NAMALWA (cell line): ENCODE data around the gene TMIGD3.

Experiments
- DNase-seq: peaks from one replicate; pipeline ENCODE4 v3.0.0-alpha.2; 2015; ENCODE audit warnings: low spot score

Gene TMIGD3

GRCh38 chr1:111474521-111474920 lies 28.9 kb downstream of the TMIGD3 start:
- no peak for DNase-seq

GRCh38 chr1:111474106-111474505 lies 29.3 kb downstream of the TMIGD3 start:
- no peak for DNase-seq

GRCh38 chr1:111471538-111471937 lies 31.9 kb downstream of the TMIGD3 start:
- DNase-seq, result no peak

GRCh38 chr1:111471012-111471411 lies 32.4 kb downstream of the TMIGD3 start:
- DNase-seq, result peak; percentile 65

- no peak for DNase-seq
Observed at GRCh38 chr1:111470596-111470995, 32.8 kb downstream of the TMIGD3 start.

GRCh38 chr1:111469539-111469938 lies 33.9 kb downstream of the TMIGD3 start:
- no peak for DNase-seq

- DNase-seq, result no peak
Observed at GRCh38 chr1:111468717-111469100, 34.7 kb downstream of the TMIGD3 start.

GRCh38 chr1:111467865-111468716 lies 35.3 kb downstream of the TMIGD3 start:
- DNase-seq, result peak; percentile 28

GRCh38 chr1:111466480-111466879 lies 37.0 kb downstream of the TMIGD3 start:
- no peak for DNase-seq

- no peak for DNase-seq
Observed at GRCh38 chr1:111465754-111466153, 37.7 kb downstream of the TMIGD3 start.

- no peak for DNase-seq
Observed at GRCh38 chr1:111463029-111463683, 40.3 kb downstream of the TMIGD3 start.

GRCh38 chr1:111462370-111463028 lies 40.9 kb downstream of the TMIGD3 start:
- no peak for DNase-seq

GRCh38 chr1:111461765-111462164 lies 41.7 kb downstream of the TMIGD3 start:
- DNase-seq, result no peak

GRCh38 chr1:111455642-111456031 lies 47.8 kb downstream of the TMIGD3 start:
- no peak for DNase-seq

GRCh38 chr1:111454859-111455641 lies 48.4 kb downstream of the TMIGD3 start:
- DNase-seq, result no peak

- no peak for DNase-seq
Observed at GRCh38 chr1:111453706-111454105, 49.7 kb downstream of the TMIGD3 start.

GRCh38 chr1:111452581-111452980 lies 50.9 kb downstream of the TMIGD3 start:
- DNase-seq, result no peak

GRCh38 chr1:111450185-111450584 lies 53.2 kb downstream of the TMIGD3 start:
- DNase-seq, result no peak

- DNase-seq, result no peak
Observed at GRCh38 chr1:111449703-111450017, 53.8 kb downstream of the TMIGD3 start.

GRCh38 chr1:111448918-111449702 lies 54.3 kb downstream of the TMIGD3 start, which contains the start of the genes ATP5PB and WDR77:
ATP5PB (plus strand) TSS chr1:111449464; CDS start chr1:111449542, 78 bp downstream.
WDR77 (minus strand) TSS chr1:111449256; CDS start chr1:111449169, 87 bp downstream.
- peak; percentile 100 for DNase-seq

GRCh38 chr1:111448482-111448917 lies 54.9 kb downstream of the TMIGD3 start:
- DNase-seq, result peak; percentile 48
